Lower leg skin (tissue), 3 donors: ENCODE measurements around the gene MROH2B.

Experiments used
- CTCF ChIP-seq, 3 donors: fragments of 450-650 bp; IDR thresholded peaks; one replicate each; pipeline ENCODE4 v1.5.1; 2016; ENCODE audit warnings: antibody characterized with exemption in 3 of 3, mild to moderate bottlenecking in 3 of 3, moderate library complexity in 2 of 3
- POLR2A ChIP-seq, 2 donors: fragments of 450-650 bp; IDR thresholded peaks; one replicate each; pipeline ENCODE4 v1.6.1; 2016 to 2017; ENCODE audit warnings: antibody characterized with exemption in 2 of 2, mild to moderate bottlenecking in 1 of 2, moderate library complexity in 1 of 2

GRCh38 chr5:40958811-40959210, 112.3 kb downstream of the MROH2B start:
- TF ChIP-seq CTCF (IDR thresholded peaks at IDR 0.05), result no peak
- no peak for TF ChIP-seq POLR2A (IDR thresholded peaks at IDR 0.05)
